DMS79 (cell line): Measurements from ENCODE around the gene PKNOX2.
A peak's percentile ranks its signal among the peaks of the same experiment; 100 is the strongest.

Experiments
- DNase-seq: peaks from one replicate; lab custom pipeline; 2025; lab: John Stamatoyannopoulos, UW

PKNOX2 gene

GRCh38 chr11:125164422-125165110 lies at the start of gene PKNOX2:
PKNOX2 (plus strand) TSS chr11:125164751; CDS start chr11:125351306, 186,555 bp downstream.
- DNase-seq, result peak; percentile 67

- no peak for DNase-seq
Measured at GRCh38 chr11:125117429-125117828, 47.1 kb upstream of the PKNOX2 start.

GRCh38 chr11:125123194-125123946 lies 41.2 kb upstream of the PKNOX2 start:
- no peak for DNase-seq

GRCh38 chr11:125123947-125124617 lies 40.5 kb upstream of the PKNOX2 start:
- peak; percentile 56 for DNase-seq

- DNase-seq, result no peak
Measured at GRCh38 chr11:125124618-125124992, 39.9 kb upstream of the PKNOX2 start.

- no peak for DNase-seq
Measured at GRCh38 chr11:125128450-125128849, 36.1 kb upstream of the PKNOX2 start.

GRCh38 chr11:125129316-125129993 lies 35.1 kb upstream of the PKNOX2 start:
- DNase-seq, result no peak

GRCh38 chr11:125132071-125132470 lies 32.5 kb upstream of the PKNOX2 start:
- no peak for DNase-seq

GRCh38 chr11:125132596-125132995 lies 32.0 kb upstream of the PKNOX2 start:
- DNase-seq, result no peak

GRCh38 chr11:125136001-125136400 lies 28.6 kb upstream of the PKNOX2 start:
- no peak for DNase-seq

- no peak for DNase-seq
Measured at GRCh38 chr11:125138966-125139365, 25.6 kb upstream of the PKNOX2 start.

- DNase-seq, result no peak
Measured at GRCh38 chr11:125139778-125140177, 24.8 kb upstream of the PKNOX2 start.

- DNase-seq, result no peak
Measured at GRCh38 chr11:125140233-125140632, 24.3 kb upstream of the PKNOX2 start.

GRCh38 chr11:125141178-125141577 lies 23.4 kb upstream of the PKNOX2 start:
- no peak for DNase-seq

- DNase-seq, result peak; percentile 9
Measured at GRCh38 chr11:125141686-125142535, 22.6 kb upstream of the PKNOX2 start.

GRCh38 chr11:125146232-125146631 lies 18.3 kb upstream of the PKNOX2 start:
- DNase-seq, result no peak

- DNase-seq, result no peak
Measured at GRCh38 chr11:125147280-125147679, 17.3 kb upstream of the PKNOX2 start.

GRCh38 chr11:125148011-125148410 lies 16.5 kb upstream of the PKNOX2 start:
- DNase-seq, result no peak

GRCh38 chr11:125148743-125149142 lies 15.8 kb upstream of the PKNOX2 start:
- no peak for DNase-seq

- DNase-seq, result no peak
Measured at GRCh38 chr11:125153837-125154236, 10.7 kb upstream of the PKNOX2 start.

GRCh38 chr11:125154378-125155099 lies 10.0 kb upstream of the PKNOX2 start:
- no peak for DNase-seq
